ENCODE measurements around the gene PATJ.

DNA sequence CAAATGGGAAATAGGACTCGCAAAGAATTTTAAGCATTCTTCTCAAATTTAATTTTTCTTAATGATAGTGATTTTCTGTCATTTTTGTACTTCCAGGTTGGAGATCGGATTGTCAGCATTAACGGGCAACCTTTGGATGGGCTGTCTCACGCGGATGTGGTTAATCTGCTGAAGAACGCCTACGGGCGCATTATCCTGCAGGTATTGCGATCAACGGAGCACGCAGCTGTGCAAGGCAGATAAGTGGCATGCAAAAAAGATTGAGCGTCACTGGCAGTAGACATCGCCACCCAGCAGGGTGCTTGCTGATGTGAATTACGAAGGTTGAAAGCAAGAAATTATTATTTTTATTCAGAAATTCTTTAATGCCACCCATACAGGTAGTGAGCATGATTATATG is 386.5 kb downstream of the PATJ start:
- no peak for TF ChIP-seq CTCF (IDR thresholded peaks at IDR 0.05)
- TF ChIP-seq EP300 (IDR thresholded peaks at IDR 0.05): no peak

Measured in stomach (tissue), 4 donors.